Subcutaneous adipose tissue (tissue), 4 donors: ENCODE measurements around the gene SVEP1. TPM values are rescaled to one million over a fixed set of nuclear protein-coding genes. Genes with fewer than 3 reads are reported as not detected.

Experiments used
- CTCF ChIP-seq: fragments of 450-650 bp; IDR thresholded peaks from one replicate; pipeline ENCODE4 v1.5.1; 2016; ENCODE audit warnings: low read depth, mild to moderate bottlenecking, control low read depth, antibody characterized with exemption, moderate library complexity
- total RNA-seq, 4 donors: library from RNA; depleted of rRNA; stranded (reverse); fragments of >200 nt; gene quantifications; one replicate each; pipeline ENCODE4 v1.1.0, GENCODE V29; 2016

The SVEP1 gene
- total RNA-seq, 4 donors from 2014 or later, result 87.2 to 204 (median 174) TPM

DNA sequence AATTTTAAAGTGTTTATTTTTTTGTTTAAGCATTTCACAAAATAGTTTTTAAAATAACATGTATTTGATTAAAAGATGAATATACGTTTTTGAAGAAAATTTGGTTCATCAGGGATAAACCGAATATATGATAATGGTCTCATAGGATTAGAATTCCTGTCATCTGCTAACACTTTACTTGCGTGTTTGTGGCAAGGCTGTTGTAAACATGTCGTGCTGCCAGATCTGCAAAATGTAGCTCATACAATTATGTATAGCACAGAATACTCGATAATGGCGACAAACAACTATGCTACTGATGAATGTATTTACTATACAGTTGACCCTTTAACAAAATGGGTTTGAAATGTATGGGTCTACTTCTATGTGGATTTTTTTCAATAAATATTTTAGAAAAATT is 234.7 kb downstream of the SVEP1 start:
- TF ChIP-seq CTCF, result no peak

GRCh38 chr9:110343551-110343950 is 236.0 kb downstream of the SVEP1 start:
- TF ChIP-seq CTCF, result no peak

- TF ChIP-seq CTCF, result no peak
These were observed 239.2 kb downstream of the SVEP1 start for GRCh38 chr9:110340306-110340705.

DNA sequence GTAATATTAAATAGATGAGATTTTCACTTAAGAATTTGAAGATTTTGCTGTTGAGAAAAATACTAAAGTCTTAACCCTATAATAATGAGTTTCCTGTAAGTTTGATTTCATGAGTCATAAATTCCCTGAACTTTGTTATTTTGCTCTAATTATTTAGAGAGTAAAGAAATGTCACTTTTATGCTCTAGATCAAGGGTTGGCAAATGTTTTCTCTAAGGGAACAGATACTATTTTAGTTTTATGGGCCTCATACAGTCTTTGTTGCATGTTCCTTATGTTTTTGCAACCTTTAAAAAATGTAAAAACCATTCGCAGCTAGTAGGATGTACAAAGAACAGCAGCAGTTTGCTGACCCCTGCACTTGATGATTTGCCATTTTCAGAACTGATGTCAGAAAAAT is 241.4 kb downstream of the SVEP1 start:
- TF ChIP-seq CTCF, result no peak

DNA sequence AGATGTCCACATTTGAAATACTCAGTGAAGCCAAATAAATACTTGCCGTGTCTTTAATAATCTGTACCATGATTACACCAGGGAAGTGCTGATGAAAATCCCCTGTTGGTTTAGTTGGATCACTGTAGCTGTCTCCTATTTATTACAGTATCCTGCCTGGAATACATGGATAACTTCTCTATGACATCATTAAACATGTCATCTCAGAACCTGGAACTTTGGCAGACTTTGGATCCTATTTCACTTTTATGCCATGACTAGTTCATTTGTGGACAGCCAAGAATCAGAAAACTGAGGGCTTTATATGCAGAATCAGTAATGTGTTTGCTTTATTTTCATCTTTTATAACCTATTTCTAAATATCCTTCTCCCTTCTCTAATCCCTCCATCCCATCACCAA is 241.8 kb downstream of the SVEP1 start, which contains the start of gene TXNDC8:
TSS of gene TXNDC8 (minus strand) at position 137 of the 400 bp plus-strand sequence.
- TF ChIP-seq CTCF, result no peak

GRCh38 chr9:110336363-110336762 is 243.2 kb downstream of the SVEP1 start:
- TF ChIP-seq CTCF, result no peak

DNA sequence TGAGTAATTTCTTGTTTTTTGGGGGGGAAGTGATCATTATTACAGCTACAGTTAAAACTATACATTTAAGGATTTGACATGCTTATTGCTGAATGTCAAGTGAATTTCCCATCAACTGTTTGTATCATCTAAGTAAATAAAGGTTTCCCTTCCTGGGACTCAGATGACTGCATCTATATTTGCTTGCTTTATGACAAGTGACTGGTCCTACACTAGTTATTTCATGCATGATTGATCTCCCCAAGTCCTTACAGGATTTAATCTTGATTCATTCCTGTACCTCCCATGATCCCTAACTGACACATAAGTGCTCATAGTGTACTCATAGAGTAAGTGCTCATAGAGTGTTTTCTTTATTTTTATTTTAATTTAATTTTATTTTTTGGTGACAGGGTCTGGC is 244.7 kb downstream of the SVEP1 start:
- no peak for TF ChIP-seq CTCF
